Kidney capillary endothelial cell (primary cell): ENCODE results near the gene ZFP57.

Experiments
- DNase-seq: peaks from one replicate; pipeline ENCODE4 v3.0.0-alpha.2; 2018; ENCODE audit warnings: low spot score

ZFP57 gene

DNA sequence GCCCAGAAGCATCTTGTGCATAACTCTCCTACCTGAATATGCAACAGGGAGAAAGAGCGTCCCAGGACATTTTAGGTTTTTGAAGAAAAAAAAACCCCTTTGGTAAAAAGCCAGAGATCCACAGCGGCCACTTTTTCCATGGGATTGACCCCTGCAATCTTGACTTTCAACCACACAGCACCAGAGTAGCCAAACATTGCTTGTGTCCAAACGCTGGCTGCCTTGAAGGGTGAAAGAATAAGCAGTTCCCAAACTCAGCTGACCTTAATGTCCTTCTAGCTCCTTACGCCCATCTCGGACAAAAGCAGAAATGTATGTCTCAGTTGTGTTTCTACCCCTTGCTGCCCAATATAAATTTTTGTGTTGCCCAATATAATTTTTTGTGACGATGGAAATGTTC lies 25.3 kb downstream of the ZFP57 start:
- no peak for DNase-seq

- DNase-seq: peak; percentile 66
Measured at GRCh38 chr6:29653452-29654038, 27.4 kb downstream of the ZFP57 start.

- no peak for DNase-seq
Measured at GRCh38 chr6:29652198-29652584, 28.8 kb downstream of the ZFP57 start.

- DNase-seq: peak; percentile 51
Measured at GRCh38 chr6:29651413-29652197, 29.3 kb downstream of the ZFP57 start.

DNA sequence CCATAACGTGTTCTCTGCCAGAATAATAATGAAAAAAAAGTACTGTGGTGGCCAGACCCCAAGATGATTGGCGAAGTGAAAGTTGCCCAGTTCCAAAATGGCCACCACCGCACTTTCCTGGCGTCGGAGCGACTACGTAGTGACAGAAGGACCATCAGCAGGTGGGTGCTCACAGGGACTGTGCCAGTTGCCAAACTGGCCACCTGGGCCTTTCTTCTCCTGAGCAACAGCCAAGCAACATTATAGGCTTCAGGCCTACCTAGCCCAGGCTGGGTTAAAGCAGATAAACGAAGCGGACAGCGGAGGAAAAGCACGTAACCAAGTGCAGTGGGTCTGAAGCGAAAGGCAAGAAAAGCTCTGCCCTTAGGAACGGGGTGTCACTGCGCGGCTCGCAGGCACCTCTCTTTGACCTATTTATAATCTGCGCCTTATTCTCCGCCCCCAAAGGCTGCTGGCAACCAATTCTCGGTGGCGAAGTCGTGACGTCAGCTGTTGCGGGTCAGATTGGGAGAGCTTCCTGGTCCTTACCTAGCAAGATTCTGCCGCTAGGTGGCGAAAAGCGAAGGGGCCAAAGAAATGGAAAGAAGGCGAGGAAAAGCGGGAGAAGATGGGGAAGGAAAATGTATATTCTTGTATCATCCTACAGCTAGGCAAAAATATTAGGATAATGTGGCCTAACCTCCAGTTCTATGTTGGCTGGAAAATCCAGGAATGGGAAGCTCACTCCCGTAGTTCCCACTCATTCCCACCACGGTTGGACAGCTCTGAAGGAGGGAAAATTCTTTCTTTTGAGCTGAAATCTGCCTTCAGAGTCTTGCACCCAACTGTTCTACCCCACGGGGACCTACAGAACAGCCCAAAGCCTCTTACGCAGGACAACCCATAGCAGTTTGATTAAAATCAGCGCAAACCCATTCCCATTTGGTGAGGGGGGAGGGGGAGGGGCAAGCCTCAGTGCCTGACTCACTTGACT lies 31.0 kb downstream of the ZFP57 start:
- peak; percentile 93 for DNase-seq

- DNase-seq: peak; percentile 44
Measured at GRCh38 chr6:29647927-29648642, 32.9 kb downstream of the ZFP57 start.

DNA sequence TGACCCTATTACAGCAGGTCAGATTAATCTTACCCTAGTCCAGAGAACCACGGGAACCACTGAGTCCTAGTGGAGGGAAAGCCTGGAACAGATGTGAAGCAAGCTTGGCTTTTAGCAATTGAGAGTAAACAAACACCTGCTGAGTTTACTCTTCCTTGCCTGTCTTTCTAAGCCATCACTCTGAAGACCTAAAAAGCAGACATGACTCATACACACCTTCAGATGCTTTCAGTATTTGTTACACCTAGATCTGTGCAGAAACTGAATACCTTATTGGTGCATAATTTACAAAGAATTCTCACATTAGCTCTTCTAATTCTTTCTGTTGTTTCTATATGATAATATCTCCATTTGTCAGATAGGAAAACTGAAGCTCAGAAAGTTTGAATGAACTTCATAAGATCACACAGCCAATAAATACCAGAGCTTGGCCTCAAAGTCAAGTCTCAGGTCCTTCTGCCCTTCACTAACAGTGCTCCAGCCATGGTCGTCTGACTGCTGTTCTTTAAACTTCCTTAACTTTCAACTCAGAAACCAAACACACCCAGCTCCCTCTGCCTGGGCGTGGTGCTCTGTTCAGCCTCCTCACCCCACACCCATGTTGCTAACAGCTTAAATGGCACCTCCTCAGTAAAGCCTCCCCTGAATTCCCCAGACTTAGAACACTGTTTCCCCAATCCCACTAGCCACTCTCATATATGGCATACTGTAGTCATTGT lies 39.4 kb downstream of the ZFP57 start:
- DNase-seq: no peak

DNA sequence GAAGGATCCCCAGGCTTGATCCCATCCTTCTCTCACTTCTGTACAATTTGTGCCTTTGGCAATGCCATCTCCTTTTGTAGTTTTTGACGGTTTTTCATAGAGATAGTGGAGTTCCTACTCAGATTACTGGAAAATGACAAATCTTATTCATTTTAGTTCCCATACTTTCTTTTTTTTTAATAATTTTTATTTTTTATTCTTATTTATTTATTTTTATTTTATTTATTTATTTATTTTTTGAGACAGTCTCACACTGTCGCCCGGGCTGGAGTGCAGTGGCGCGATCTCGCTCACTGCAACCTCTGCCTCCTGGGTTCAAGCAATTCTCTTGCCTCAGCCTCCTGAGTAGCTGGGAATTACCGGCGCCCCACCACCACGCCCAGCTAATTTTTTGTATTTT lies 43.7 kb downstream of the ZFP57 start:
- no peak for DNase-seq

DNA sequence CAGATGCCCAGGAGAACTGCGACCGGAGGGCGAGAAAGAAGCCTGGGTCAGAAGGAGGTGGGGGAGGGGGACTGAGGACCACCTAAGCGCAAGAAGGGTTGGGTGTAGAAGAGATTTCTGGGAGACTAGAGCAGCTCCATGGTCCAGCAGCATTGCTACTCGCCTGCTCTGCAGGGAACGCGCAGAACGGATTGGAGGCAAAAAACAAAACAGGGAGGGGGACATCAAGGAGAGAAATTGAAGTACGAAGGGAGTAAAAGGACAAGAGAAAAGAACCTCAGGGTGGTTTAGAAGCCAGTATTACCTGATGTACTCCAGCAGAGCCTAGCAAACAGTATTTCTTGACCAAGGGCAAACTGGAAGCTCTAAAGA lies 47.4 kb downstream of the ZFP57 start:
- no peak for DNase-seq

- peak; percentile 38 for DNase-seq
Measured at GRCh38 chr6:29632789-29633533, 48.0 kb downstream of the ZFP57 start, which contains the start of gene GABBR1. Gene GABBR1 (minus strand): TSS chr6:29633183. CDS start chr6:29632385, 798 bp downstream.

DNA sequence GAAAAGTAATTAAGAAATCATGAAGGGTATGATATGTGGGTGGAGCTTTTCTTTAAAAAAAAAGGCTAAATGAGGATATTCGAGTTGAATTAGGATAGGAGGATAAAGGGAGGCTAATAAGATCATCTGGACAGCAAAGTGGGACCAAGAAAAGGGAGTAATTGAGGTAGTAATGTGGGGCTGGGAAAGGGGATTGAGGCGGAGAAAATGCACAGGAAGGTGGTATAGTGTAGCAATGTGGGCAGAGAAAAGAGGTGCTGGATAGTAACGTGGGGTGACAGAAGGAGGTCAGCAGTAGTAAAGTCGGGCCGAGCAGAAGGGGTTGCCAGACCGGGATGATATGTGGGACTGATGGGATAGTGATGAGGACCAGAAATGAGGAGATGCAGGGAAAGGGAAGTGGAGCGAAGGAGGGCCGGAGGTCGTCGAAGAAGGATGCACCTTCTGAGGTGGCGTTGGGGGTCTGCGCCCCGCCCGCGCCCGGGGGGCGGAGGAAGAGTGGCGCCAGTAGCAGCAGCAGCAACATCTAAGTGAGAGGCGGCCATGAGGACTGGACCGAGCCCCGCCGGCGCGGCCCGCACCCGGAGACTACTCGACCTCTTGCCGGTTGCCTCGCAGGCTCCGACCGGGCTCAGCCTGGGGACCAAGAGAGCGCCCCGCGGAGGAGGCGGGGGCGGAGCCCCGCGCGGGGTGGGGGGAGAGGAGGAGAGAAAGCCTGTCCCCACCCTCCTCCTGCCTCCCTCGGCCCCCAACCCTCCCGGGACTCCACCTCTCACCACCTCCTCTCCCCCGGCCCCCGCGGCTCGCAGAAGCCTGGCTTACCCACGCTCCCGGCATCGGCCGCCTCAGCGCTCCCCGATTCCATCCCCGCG lies 48.9 kb downstream of the ZFP57 start:
- DNase-seq: no peak

GRCh38 chr6:29631209-29631810 lies 49.6 kb downstream of the ZFP57 start:
- DNase-seq: no peak

GRCh38 chr6:29630315-29630714 lies 50.6 kb downstream of the ZFP57 start:
- no peak for DNase-seq

GRCh38 chr6:29629571-29629970 lies 51.4 kb downstream of the ZFP57 start:
- DNase-seq: no peak

- peak; percentile 56 for DNase-seq
Measured at GRCh38 chr6:29628419-29629281, 52.3 kb downstream of the ZFP57 start.

- DNase-seq: no peak
Measured at GRCh38 chr6:29627755-29628418, 53.1 kb downstream of the ZFP57 start.

DNA sequence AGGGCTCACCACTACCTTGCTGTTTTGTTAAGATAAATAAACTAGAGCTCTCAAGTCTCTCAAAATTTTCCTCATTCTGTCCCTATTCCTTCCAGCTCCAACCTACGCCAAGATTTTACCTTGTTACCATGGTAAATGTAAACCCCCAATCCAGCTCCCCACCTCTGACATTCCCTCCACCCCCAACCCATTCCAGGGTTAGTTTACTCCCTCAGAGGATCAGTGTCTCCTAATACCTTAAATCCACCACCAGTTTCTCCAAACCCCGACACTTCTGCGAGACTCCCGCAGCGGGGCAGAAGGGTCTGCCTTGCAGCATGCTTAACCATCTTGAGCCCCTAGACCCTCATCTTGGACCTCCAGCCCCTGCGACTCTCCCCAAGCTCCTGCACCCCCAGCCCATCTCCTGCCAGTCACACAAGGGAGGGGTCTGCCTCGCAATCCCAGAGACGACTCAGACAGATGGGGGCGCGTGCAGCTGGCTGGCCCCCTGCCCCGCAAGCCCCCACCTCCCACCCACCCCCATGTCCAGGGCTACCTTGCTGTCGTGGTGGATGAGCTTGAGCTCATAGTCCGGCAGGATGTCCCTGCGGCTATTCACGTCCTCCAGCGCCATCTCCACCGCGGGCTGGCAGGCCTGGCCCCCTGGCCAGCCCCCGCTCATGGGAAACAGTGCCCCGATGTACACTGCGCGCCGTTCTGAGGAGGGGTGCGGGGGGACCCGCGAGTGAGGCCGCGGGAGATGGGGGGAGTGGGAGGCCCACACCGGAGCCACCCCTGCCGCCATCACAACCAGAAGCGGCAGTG lies 53.8 kb downstream of the ZFP57 start:
- no peak for DNase-seq
